Ammon's horn (tissue), 1 donor: Measurements from ENCODE around the gene POLD1.
A peak's percentile ranks its signal among the peaks of the same experiment; 100 is the strongest.

ENCODE experiments used
- DNase-seq: peaks from one replicate; pipeline ENCODE4 v3.0.0-alpha.2; 2016; ENCODE audit warnings: low spot score

Gene POLD1

GRCh38 chr19:50418176-50419021 lies 34.3 kb downstream of the POLD1 start, which contains the start of gene SPIB:
Gene SPIB, plus strand, starts transcription at chr19:50418938. Its CDS starts 25 bp downstream, at chr19:50418963.
- DNase-seq = no peak

GRCh38 chr19:50419022-50419579 lies 35.0 kb downstream of the POLD1 start:
- DNase-seq = no peak

GRCh38 chr19:50419580-50420035 lies 35.5 kb downstream of the POLD1 start:
- DNase-seq = no peak

- DNase-seq = no peak
Measured at GRCh38 chr19:50420127-50420526, 36.0 kb downstream of the POLD1 start.

- no peak for DNase-seq
Measured at GRCh38 chr19:50420808-50421207, 36.7 kb downstream of the POLD1 start.

GRCh38 chr19:50422397-50423278 lies 38.5 kb downstream of the POLD1 start:
- DNase-seq = no peak

GRCh38 chr19:50423279-50424113 lies 39.3 kb downstream of the POLD1 start:
- DNase-seq = no peak

- no peak for DNase-seq
Measured at GRCh38 chr19:50425581-50425980, 41.4 kb downstream of the POLD1 start.

GRCh38 chr19:50427318-50427925 lies 43.3 kb downstream of the POLD1 start:
- DNase-seq = no peak

GRCh38 chr19:50427997-50428425 lies 43.9 kb downstream of the POLD1 start:
- DNase-seq = peak; percentile 86

- DNase-seq = no peak
Measured at GRCh38 chr19:50428772-50429463, 44.8 kb downstream of the POLD1 start.

GRCh38 chr19:50430888-50431342 lies 46.8 kb downstream of the POLD1 start:
- DNase-seq = no peak

GRCh38 chr19:50431343-50432220 lies 47.4 kb downstream of the POLD1 start:
- DNase-seq = peak; percentile 92

- DNase-seq = no peak
Measured at GRCh38 chr19:50432221-50433028, 48.3 kb downstream of the POLD1 start, which contains the start of gene MYBPC2. Gene MYBPC2, plus strand, starts transcription at chr19:50432892. Its CDS starts 62 bp downstream, at chr19:50432954.

- DNase-seq = no peak
Measured at GRCh38 chr19:50433201-50434180, 49.3 kb downstream of the POLD1 start.

- no peak for DNase-seq
Measured at GRCh38 chr19:50434525-50434924, 50.4 kb downstream of the POLD1 start.

GRCh38 chr19:50435221-50435620 lies 51.1 kb downstream of the POLD1 start:
- DNase-seq = no peak
